ENCODE results near the gene ZNF205.

DNA sequence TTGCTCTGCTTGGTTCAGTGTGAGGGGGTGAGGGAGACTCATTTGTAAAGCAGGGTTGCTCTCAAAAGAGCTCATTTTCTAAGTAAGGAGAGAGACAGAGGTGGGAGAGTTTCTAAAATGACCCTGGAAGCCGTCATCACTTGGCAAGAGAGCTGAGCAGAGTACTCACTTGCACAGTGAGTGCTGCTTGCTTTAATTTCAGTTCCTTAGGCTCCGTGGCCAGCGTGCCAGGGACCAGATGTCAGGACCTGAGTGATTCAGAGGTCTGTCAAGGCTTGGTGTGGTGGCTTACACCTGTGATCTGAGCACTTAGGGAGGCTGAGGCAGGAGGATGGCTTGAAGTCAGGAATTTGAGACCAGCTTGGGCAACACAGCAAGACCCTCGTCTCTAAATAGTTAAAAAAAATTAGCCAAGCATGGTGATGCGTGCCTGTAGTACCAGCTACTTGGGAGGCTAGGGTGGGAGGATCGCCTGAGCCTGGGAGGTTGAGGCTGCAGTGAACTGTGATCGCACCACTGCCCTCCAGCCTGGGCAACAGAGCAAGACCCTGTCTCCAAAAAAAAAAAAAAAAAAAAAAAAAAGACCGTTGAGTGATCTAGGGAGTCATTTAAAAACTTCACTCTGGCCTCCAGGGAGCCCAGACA is 10.7 kb downstream of the ZNF205 start:
- no peak for TF ChIP-seq GTF2F1 (IDR thresholded peaks at IDR 0.05; ENCODE audit: borderline replicate concordance, low read depth, low read length)
- no peak for TF ChIP-seq CHD2 (IDR thresholded peaks at IDR 0.05; ENCODE audit: low read length)
- TF ChIP-seq ATF3 (IDR thresholded peaks at IDR 0.05; ENCODE audit: insufficient read depth, low read depth, low read length) = no peak
- TF ChIP-seq YY1 (IDR thresholded peaks at IDR 0.05; ENCODE audit: low read depth, low read length) = no peak
- no peak for TF ChIP-seq JUND (IDR thresholded peaks at IDR 0.05; ENCODE audit: low read length)
- TF ChIP-seq, protein P1, sequence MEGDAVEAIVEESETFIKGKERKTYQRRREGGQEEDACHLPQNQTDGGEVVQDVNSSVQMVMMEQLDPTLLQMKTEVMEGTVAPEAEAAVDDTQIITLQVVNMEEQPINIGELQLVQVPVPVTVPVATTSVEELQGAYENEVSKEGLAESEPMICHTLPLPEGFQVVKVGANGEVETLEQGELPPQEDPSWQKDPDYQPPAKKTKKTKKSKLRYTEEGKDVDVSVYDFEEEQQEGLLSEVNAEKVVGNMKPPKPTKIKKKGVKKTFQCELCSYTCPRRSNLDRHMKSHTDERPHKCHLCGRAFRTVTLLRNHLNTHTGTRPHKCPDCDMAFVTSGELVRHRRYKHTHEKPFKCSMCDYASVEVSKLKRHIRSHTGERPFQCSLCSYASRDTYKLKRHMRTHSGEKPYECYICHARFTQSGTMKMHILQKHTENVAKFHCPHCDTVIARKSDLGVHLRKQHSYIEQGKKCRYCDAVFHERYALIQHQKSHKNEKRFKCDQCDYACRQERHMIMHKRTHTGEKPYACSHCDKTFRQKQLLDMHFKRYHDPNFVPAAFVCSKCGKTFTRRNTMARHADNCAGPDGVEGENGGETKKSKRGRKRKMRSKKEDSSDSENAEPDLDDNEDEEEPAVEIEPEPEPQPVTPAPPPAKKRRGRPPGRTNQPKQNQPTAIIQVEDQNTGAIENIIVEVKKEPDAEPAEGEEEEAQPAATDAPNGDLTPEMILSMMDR (IDR thresholded peaks at IDR 0.05; ENCODE audit: control extremely low read depth in 1 of 3, insufficient read depth in 1 of 3, low read depth in 1 of 3, low read length in 3 of 3) = no peak
- TF ChIP-seq POLR2AphosphoS5 (IDR thresholded peaks at IDR 0.05; ENCODE audit: low read depth, low read length) = no peak
- TF ChIP-seq EGR1 (IDR thresholded peaks at IDR 0.05; ENCODE audit: borderline replicate concordance, low read depth, low read length) = no peak
- TF ChIP-seq EZH2 (IDR thresholded peaks at IDR 0.05; ENCODE audit: low read depth, low read length, severe bottlenecking) = no peak
- no peak for TF ChIP-seq POLR2A (IDR thresholded peaks at IDR 0.05; ENCODE audit: control extremely low read depth in 1 of 2, low read depth in 2 of 2, low read length in 2 of 2)
- no peak for TF ChIP-seq CEBPB (IDR thresholded peaks at IDR 0.05; ENCODE audit: low read depth, low read length)
- no peak for TF ChIP-seq EP300 (IDR thresholded peaks at IDR 0.05; ENCODE audit: borderline replicate concordance in 1 of 2, low read depth in 2 of 2, low read length in 2 of 2)
- TF ChIP-seq MAFK (IDR thresholded peaks at IDR 0.05; ENCODE audit: low read depth, low read length) = no peak
- no peak for TF ChIP-seq TEAD4 (IDR thresholded peaks at IDR 0.05; ENCODE audit: low read depth, low read length)

All from H1 (cell line).